NCI-H2196 (cell line): Measurements from ENCODE around the gene DHRS7B.
"Not testable (repeated sequence)": the region's sequence is repeated elsewhere in the genome, so short reads cannot be mapped to it uniquely, and the experiment has no call there.

Experiments
- DNase-seq: peaks from one replicate; lab custom pipeline; 2025; ENCODE audit not compliant: unreplicated experiment; lab: John Stamatoyannopoulos, UW

DHRS7B gene

GRCh38 chr17:21107067-21107650, 19.6 kb upstream of the DHRS7B start:
- DNase-seq = not testable (repeated sequence)

DNA sequence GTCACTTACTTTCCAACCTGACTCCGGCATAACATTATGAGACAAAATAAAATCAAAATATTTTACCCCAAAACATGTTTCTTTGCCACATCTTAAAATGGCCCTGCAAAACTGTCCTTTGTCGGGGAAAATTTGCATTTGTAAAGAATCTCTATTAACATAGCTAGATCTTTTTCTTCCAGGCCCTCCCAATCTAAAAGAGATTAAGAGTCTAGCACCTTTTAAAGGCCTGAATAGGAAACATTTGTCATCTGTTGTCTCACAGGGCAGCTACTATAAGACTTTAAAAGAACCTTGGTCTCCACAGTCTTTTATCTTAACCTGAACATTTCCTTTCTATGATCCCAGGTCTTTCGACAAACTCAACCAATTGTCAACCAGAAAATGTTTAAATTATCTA, 18.1 kb upstream of the DHRS7B start:
- no peak for DNase-seq

GRCh38 chr17:21113049-21113690, 13.6 kb upstream of the DHRS7B start:
- no peak for DNase-seq

- no peak for DNase-seq
These were observed 13.0 kb upstream of the DHRS7B start for GRCh38 chr17:21113716-21114115.

GRCh38 chr17:21114791-21115190, 12.0 kb upstream of the DHRS7B start:
- not testable (repeated sequence) for DNase-seq

GRCh38 chr17:21119247-21119918, 7.4 kb upstream of the DHRS7B start:
- peak; percentile 53 for DNase-seq

DNA sequence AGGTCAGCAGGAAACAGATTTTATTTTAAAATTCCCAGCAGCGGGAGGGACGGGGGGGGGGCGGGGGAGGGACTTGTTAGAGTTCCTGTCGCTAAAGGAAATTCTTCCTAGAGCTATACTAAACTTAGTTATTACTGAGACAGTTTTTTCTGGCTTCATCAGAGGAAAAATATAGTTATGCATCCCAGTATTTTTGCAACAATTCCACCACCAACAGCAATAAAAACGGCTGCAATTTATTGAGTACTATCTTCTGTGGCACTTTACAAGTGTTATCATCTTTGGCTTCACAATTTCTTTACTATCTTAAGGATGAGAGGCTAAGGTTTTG, 6.9 kb upstream of the DHRS7B start:
- DNase-seq = no peak

DNA sequence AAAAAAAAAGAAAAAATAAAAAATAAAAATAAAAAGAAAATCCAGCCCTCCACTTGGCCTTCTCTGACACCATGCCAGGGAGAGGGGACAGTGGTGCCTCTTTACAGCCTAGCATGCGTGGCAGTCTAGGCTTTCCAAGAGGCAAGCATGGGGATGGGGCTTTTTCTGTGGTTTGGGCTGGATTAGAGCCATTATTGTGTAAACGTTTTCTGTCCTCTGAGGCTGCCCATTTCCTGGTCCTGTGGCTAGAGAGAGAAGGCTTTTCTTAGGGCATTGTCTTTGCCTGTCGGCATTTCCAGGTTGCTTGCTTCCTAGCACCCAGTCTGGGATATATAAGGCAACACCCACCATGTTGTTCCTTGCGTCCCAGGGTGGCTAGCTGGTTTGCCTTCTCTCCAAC, 2.7 kb upstream of the DHRS7B start:
- no peak for DNase-seq

DNA sequence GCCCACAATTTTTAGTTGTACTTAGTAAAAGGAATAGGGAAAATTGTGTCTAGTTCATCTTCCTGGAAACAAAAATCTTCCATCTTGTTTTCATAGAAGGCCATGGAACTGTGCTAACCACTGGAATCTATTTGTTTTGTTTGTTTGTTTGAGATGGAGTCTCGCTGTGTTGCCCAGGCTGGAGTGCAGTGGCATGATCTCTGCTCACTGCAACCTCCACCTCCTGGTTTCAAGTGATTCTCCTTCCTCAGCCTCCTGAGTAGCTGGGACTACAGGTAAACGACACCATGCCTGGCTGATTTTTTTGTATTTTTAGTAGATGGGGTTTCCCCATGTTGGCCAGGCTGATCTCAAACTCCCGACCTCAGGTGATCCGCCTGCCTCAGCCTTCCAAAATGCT, 2.2 kb upstream of the DHRS7B start:
- DNase-seq = not testable (repeated sequence)

DNA sequence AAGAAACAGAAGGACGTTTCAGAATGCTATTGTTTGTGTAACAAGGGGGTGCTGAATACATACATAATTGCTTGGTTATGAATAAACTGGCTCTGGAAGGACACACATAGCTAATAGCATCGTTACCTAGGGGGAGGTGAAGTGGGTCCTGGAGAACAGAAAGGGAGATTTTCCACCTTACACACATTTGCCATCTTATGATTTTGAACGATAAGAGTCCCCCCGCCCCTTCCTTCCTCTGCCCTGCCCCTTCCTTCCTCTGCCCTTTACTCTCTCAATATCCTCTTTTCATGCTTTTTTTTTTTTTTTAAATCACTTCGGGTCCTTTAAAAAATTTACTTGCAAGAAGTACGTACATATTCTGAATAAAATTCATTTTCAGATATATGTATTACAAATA, 902 bp upstream of the DHRS7B start:
- no peak for DNase-seq

DNA sequence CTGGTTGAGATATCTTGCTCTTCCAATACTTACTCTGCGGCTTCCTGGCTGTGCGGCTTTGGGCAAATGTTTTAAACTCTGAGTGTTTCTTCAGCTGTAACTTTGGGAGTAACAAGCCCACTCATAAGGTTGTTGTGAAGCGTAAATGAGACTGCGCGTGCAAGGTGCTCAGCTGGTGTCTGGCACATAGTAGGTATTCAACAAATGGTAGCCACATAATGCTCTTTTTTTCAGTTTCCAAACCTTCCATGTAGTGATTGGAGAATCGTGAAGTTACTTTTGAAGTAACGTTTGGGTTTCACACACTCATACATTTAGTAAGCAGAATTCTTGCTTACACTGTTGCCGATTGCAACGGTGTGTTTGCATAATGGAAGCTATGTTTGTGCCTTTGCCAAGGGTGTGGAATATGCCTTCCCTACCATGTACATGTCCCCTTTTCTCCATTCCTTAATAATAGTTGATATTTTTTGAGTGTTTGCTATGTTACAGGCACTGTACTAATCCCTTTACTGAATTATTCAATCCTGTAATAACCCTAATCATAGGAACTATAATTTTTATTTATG, 829 bp downstream of the DHRS7B start:
- no peak for DNase-seq

GRCh38 chr17:21129023-21129681, 2.4 kb downstream of the DHRS7B start:
- peak; percentile 25 for DNase-seq

DNA sequence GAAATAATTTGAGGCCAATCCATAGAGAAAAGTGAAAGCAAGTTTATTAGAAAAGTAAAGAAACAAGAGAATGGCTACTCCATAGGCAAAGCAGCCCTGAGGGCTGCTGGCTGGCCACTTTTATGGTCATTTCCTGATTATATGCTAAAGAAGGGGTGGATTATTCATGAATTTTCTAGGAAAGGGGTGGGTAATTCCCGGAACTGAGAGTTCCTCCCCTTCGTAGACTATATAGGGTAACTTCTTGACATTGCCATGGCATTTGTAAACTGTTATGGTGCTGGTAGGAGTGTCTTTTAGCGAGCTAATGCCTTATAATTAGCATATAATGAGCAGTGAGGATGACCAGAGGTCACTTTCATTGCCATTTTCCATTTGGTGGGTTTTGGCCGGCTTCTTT, 4.4 kb downstream of the DHRS7B start:
- DNase-seq = no peak

DNA sequence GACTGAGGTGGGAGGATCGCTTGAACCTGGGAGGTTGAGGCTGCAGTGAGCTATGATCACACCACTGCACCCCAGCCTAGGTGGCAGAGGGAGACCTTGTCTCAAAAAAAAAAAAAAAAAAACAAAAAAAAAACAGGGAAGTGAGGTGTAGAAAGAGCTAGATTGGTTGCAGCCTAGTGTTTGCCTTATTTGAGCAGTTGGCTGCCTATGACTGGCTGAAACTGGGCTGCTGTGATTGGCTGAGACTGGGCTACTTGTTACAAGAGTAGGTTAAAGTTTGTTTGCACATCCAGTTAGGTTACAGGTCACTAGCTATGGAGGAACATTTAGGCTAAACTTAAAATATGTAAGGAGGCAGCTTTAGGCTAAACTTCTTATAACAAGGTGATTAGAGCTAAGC, 5.7 kb downstream of the DHRS7B start:
- no peak for DNase-seq

GRCh38 chr17:21134559-21134958, 7.8 kb downstream of the DHRS7B start:
- no peak for DNase-seq

GRCh38 chr17:21140911-21141310, 14.1 kb downstream of the DHRS7B start:
- DNase-seq = no peak

DNA sequence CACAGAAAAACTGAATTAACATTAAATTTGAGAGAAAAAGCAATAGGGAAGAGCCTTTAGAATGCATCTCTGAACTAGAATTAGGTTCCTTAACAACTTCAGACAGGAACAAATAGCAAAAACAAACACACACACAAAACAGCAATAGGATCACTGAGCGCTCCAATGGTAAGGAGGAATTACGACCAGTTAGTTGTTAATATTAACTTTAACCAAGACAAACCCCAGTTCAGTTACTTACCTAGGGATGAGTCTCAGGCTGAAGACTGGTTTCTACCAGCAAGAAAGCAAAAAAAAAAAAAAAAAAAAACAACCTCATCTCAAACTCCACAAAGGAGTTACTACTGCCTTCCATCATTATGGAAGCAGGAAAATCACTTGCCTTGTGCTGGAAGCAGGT, 14.6 kb downstream of the DHRS7B start:
- DNase-seq = no peak

- DNase-seq = not testable (repeated sequence)
These were observed 15.3 kb downstream of the DHRS7B start for GRCh38 chr17:21142065-21142464.

DNA sequence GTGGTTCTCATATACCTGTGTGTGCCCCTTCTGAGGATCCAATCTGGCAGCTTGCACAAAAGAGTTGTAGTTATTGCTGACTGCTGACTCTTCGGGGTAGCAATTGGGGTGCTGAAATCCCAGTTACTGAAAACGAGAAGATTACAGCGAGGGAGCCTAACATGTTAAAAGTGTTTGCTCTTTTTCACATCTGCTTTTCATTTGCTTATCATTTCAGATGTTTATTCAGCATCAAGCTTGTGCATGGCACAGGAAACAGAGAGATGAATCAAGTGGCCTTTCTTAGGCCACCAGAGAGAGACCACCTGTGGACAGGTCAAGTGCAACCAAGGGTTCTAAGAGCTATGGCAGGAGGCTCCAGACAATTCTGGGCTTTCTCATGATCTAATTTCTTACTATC, 16.9 kb downstream of the DHRS7B start:
- no peak for DNase-seq

- not testable (repeated sequence) for DNase-seq
These were observed 17.5 kb downstream of the DHRS7B start for GRCh38 chr17:21144299-21144698.

DNA sequence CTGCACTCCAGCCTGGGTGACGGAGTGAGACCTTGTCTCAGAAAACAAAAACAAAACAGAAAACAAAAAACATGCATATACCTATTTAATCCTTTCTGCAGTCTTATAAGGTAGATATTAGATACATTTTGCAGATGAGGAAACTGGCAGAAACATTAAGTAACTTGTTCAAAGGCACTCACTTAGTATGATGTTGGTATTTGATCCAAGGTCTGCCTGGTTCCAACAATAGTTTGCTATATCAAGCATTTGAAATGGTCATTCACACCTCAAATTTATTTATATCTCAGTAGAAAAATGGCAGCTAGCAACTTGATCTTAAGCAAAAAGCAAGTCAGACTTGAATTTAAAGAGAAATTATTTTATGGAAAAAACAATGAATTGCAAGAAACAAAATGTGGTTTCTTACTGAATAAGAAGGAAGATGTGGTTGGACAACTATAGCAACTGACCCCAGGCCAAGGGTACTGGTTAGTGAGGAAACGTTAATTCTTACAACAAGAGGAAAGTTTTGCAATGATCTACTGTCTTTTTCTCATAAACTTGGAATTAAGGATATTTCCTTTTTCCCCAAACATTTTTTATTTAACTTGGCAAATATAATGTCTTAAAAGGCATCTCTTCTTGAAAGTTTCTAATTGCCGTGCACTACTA, 19.7 kb downstream of the DHRS7B start:
- DNase-seq = no peak
